HepG2 (cell line): ENCODE measurements around the gene FBXL12. TPM values are rescaled to one million over a fixed set of nuclear protein-coding genes. Genes with fewer than 3 reads are reported as not detected.

Experiments used
- MEF2D ChIP-seq: sonication (generic); formaldehyde crosslinking; IDR thresholded peaks from 2 replicates; pipeline ENCODE4 v1.5.1; 2020; ENCODE audit warnings: mild to moderate bottlenecking, missing genetic modification reagents
- MIXL1 ChIP-seq: IDR thresholded peaks from 2 replicates; pipeline ENCODE4 v1.6.1; 2016
- RORA ChIP-seq: sonication (generic); formaldehyde crosslinking; IDR thresholded peaks from 2 replicates; pipeline ENCODE4 v1.5.0; 2020; ENCODE audit warnings: mild to moderate bottlenecking, missing genetic modification reagents, moderate library complexity
- ZNF660 ChIP-seq: sonication (generic); formaldehyde crosslinking; IDR thresholded peaks from 2 replicates; pipeline ENCODE4 v1.5.1; 2020; ENCODE audit warnings: mild to moderate bottlenecking, low read depth, missing genetic modification reagents, borderline replicate concordance
- ZNF878 ChIP-seq: sonication (generic); formaldehyde crosslinking; IDR thresholded peaks from 2 replicates; pipeline ENCODE4 v1.8.1; 2023; ENCODE audit warnings: mild to moderate bottlenecking, missing genetic modification reagents, moderate library complexity
- ZNF891 ChIP-seq: sonication (generic); formaldehyde crosslinking; IDR thresholded peaks from 2 replicates; pipeline ENCODE4 v1.5.0; 2020; ENCODE audit warnings: mild to moderate bottlenecking, missing genetic modification reagents
- polyA plus RNA-seq, 8 experiments: library from polyadenylated mRNA; depleted of rRNA in 3 of 8; stranded (reverse) in 7 of 8; unstranded in 1 of 8; fragments of >200 nt; fragmentation: Illumina TruSeq in 4 of 8; extraction: Trizol in 4 of 8; gene quantifications; 2 replicates each; pipeline versions ENCODE4 v1.2.1 to v1.2.3, GENCODE V29; 2011 to 2016; ENCODE audit warnings: low read depth in 4 of 8, missing spikeins in 1 of 8, mixed read lengths in 1 of 8; ENCODE audit not compliant: insufficient read depth in 1 of 8
- total RNA-seq, 5 experiments: library from RNA; depleted of rRNA; stranded (reverse); fragments of >200 nt; fragmentation: Illumina TruSeq; extraction: Trizol; gene quantifications; 2 replicates each; pipeline ENCODE4 v1.2.3, GENCODE V29; 2016; ENCODE audit warnings: low read depth in 1 of 5
- TF ChIP-seq, protein P1 (sequence below): sonication (generic); formaldehyde crosslinking; IDR thresholded peaks from 2 replicates; pipeline ENCODE4 v1.4.0; 2020; ENCODE audit warnings: mild to moderate bottlenecking, missing genetic modification reagents
- TF ChIP-seq, protein P2 (sequence below): IDR thresholded peaks from 2 replicates; pipeline ENCODE4 v1.6.1; 2016; ENCODE audit warnings: mild to moderate bottlenecking
- TF ChIP-seq, protein P3 (sequence below): sonication (generic); formaldehyde crosslinking; IDR thresholded peaks from 2 replicates; pipeline ENCODE4 v1.4.0; 2020; ENCODE audit warnings: missing genetic modification reagents
- TF ChIP-seq, protein P4 (sequence below): sonication (generic); formaldehyde crosslinking; IDR thresholded peaks from 2 replicates; pipeline ENCODE4 v1.4.0; 2020; ENCODE audit warnings: missing genetic modification reagents, borderline replicate concordance
- TF ChIP-seq, protein P5 (sequence below): sonication (generic); formaldehyde crosslinking; IDR thresholded peaks from 2 replicates; pipeline ENCODE4 v1.4.0; 2020; ENCODE audit warnings: missing genetic modification reagents

The FBXL12 gene
- total and polyA plus RNA-seq, 2 of the 13 experiments (the other 11 are each of a cell fraction or from before 2014, with no cell fraction given) = 20.4 to 23.1 TPM

DNA sequence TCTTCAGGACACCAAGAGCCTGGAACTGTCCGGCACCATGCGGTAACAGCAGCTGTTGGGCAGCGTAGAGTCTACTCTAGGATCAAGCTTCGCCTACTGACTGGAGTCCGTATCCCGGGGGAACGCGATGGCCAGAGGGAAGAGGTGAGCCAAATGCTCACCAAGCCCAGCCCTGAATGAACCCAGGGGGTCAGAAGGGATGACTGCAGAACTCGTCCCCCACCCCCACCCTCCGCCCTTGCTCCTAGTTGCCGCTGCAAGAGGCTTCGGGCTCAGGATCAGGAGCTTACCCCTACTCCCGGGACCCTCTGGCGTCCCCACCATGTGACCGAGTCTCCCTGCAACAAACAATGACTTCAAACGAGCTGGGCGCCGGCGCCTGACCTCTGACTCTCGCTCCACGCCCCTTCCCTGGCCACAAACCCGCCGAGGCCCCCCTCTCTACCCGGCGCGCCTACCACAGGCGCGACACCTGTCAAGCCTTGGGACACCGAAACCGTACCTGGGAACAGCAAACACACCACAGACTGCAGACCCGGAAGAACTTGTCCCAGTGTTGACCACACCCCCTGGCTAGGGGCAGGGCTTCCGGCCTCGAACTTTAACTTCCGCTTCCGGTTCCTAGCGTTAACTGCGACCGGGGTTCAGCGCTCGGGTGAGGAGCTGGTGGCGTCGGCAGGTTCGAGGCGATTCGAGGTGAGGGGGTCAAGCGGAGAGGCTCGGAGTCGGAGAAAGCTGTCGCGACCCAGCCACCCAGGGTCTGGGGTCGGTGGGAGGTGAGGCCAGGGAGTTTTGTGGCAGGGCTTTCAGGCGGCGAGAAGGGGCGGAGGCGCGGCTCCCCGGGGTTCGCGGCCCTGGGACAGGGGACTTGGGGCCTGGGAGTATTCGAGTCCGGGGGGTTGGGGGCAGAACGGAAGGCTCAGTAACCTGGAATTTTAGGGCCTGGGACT is 8.7 kb upstream of the FBXL12 start, which contains the start of gene UBL5 (continued):
- TF ChIP-seq ZNF878 (CRISPR knock-in tag) (0 out of 2 replicates have a peak, but pooled peaks have one; percentile 60), ZNF891 (CRISPR knock-in tag) (peak; percentile 92), MEF2D (CRISPR knock-in tag) (no peak), ZNF660 (CRISPR knock-in tag) (no peak), MIXL1 (CRISPR knock-in tag) (peak; percentile 68; the same call in 1 of the 2 replicates), RORA (CRISPR knock-in tag) (no peak)
- TF ChIP-seq, protein P1, sequence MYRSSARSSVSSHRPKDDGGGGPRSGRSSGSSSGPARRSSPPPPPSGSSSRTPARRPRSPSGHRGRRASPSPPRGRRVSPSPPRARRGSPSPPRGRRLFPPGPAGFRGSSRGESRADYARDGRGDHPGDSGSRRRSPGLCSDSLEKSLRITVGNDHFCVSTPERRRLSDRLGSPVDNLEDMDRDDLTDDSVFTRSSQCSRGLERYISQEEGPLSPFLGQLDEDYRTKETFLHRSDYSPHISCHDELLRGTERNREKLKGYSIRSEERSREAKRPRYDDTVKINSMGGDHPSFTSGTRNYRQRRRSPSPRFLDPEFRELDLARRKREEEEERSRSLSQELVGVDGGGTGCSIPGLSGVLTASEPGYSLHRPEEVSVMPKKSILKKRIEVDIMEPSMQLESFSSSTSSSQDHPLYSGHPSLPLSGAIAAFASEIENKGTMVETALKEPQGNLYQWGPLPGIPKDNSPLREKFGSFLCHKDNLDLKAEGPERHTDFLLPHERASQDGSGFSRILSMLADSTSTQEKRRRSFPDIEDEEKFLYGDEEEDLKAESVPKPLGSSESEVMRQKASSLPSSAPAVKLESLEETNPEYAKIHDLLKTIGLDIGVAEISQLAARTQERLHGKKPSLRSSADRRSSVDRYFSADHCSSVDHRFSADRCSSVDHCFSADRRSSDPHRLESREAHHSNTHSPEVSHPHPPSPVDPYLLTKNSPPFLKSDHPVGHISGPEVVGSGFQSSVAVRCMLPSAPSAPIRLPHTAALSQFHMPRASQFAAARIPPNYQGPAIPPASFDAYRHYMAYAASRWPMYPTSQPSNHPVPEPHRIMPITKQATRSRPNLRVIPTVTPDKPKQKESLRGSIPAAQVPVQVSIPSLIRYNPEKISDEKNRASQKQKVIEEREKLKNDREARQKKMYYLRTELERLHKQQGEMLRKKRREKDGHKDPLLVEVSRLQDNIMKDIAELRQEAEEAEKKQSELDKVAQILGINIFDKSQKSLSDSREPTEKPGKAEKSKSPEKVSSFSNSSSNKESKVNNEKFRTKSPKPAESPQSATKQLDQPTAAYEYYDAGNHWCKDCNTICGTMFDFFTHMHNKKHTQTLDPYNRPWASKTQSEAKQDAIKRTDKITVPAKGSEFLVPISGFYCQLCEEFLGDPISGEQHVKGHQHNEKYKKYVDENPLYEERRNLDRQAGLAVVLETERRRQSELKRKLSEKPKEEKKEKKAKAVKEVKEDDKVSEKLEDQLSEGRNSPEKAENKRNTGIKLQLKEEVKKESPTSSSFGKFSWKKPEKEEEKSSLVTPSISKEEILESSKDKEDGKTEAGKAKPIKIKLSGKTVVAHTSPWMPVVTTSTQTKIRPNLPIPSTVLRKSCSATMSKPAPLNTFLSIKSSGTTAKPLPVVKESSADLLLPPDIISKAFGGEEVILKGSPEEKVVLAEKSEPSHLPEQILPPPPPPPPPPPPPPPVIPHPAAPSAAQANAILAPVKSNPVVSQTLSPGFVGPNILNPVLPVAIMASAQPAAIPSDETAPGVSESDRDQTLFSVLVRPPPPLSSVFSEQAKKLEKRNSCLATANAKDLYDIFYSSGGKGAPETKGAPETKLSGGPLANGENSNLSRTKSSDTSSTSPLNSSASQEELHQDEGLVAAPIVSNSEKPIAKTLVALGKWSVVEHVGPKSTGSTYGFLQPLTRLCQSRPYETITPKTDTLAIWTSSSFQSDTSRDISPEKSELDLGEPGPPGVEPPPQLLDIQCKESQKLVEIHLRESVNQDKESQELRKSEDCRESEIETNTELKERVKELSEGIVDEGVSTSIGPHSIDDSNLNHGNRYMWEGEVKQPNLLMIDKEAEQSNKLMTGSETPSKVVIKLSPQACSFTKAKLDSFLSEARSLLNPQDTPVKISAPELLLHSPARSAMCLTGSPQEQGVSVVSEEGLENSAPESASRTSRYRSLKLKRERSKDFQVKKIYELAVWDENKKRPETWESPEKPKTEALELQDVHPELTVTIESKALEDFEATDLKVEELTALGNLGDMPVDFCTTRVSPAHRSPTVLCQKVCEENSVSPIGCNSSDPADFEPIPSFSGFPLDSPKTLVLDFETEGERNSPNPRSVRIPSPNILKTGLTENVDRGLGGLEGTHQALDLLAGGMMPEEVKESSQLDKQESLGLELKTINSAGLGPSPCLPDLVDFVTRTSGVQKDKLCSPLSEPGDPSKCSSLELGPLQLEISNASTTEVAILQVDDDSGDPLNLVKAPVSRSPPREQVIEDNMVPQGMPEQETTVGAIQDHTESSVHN (CRISPR knock-in tag) = no peak
- TF ChIP-seq, protein P2, sequence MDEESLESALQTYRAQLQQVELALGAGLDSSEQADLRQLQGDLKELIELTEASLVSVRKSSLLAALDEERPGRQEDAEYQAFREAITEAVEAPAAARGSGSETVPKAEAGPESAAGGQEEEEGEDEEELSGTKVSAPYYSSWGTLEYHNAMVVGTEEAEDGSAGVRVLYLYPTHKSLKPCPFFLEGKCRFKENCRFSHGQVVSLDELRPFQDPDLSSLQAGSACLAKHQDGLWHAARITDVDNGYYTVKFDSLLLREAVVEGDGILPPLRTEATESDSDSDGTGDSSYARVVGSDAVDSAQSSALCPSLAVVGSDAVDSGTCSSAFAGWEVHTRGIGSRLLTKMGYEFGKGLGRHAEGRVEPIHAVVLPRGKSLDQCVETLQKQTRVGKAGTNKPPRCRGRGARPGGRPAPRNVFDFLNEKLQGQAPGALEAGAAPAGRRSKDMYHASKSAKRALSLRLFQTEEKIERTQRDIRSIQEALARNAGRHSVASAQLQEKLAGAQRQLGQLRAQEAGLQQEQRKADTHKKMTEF = peak; percentile 75
- TF ChIP-seq, protein P3, sequence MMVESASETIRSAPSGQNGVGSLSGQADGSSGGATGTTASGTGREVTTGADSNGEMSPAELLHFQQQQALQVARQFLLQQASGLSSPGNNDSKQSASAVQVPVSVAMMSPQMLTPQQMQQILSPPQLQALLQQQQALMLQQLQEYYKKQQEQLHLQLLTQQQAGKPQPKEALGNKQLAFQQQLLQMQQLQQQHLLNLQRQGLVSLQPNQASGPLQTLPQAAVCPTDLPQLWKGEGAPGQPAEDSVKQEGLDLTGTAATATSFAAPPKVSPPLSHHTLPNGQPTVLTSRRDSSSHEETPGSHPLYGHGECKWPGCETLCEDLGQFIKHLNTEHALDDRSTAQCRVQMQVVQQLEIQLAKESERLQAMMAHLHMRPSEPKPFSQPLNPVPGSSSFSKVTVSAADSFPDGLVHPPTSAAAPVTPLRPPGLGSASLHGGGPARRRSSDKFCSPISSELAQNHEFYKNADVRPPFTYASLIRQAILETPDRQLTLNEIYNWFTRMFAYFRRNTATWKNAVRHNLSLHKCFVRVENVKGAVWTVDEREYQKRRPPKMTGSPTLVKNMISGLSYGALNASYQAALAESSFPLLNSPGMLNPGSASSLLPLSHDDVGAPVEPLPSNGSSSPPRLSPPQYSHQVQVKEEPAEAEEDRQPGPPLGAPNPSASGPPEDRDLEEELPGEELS = peak; percentile 52; the same call in 1 of the 2 replicates
- TF ChIP-seq, protein P4, sequence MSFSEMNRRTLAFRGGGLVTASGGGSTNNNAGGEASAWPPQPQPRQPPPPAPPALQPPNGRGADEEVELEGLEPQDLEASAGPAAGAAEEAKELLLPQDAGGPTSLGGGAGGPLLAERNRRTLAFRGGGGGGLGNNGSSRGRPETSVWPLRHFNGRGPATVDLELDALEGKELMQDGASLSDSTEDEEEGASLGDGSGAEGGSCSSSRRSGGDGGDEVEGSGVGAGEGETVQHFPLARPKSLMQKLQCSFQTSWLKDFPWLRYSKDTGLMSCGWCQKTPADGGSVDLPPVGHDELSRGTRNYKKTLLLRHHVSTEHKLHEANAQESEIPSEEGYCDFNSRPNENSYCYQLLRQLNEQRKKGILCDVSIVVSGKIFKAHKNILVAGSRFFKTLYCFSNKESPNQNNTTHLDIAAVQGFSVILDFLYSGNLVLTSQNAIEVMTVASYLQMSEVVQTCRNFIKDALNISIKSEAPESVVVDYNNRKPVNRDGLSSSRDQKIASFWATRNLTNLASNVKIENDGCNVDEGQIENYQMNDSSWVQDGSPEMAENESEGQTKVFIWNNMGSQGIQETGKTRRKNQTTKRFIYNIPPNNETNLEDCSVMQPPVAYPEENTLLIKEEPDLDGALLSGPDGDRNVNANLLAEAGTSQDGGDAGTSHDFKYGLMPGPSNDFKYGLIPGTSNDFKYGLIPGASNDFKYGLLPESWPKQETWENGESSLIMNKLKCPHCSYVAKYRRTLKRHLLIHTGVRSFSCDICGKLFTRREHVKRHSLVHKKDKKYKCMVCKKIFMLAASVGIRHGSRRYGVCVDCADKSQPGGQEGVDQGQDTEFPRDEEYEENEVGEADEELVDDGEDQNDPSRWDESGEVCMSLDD = no peak
- TF ChIP-seq, protein P5, sequence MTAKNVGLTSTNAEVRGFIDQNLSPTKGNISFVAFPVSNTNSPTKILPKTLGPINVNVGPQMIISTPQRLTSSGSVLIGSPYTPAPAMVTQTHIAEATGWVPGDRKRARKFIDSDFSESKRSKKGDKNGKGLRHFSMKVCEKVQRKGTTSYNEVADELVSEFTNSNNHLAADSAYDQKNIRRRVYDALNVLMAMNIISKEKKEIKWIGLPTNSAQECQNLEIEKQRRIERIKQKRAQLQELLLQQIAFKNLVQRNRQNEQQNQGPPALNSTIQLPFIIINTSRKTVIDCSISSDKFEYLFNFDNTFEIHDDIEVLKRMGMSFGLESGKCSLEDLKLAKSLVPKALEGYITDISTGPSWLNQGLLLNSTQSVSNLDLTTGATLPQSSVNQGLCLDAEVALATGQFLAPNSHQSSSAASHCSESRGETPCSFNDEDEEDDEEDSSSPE (CRISPR knock-in tag) = peak; percentile 70
